Stimulated activated CD4-positive, alpha-beta T cell treated with anti-CD3 and anti-CD28 coated beads, TNF-alpha, amount 100 ng/mL, for 24 hours (primary cell): ENCODE data around the gene SCARB1.

Experiments
- DNase-seq, 3 experiments: peaks; one replicate each; pipeline ENCODE4 v3.0.0-alpha.2; 2020; ENCODE audit warnings: low read depth in 3 of 3

The SCARB1 gene

GRCh38 chr12:124774462-124775167 lies 89.0 kb downstream of the SCARB1 start:
- peak; percentile 60 to 83 (median 71) for DNase-seq

GRCh38 chr12:124774054-124774461 lies 89.6 kb downstream of the SCARB1 start:
- no peak for DNase-seq

GRCh38 chr12:124772289-124773170 lies 91.1 kb downstream of the SCARB1 start:
- DNase-seq, result no peak

DNA sequence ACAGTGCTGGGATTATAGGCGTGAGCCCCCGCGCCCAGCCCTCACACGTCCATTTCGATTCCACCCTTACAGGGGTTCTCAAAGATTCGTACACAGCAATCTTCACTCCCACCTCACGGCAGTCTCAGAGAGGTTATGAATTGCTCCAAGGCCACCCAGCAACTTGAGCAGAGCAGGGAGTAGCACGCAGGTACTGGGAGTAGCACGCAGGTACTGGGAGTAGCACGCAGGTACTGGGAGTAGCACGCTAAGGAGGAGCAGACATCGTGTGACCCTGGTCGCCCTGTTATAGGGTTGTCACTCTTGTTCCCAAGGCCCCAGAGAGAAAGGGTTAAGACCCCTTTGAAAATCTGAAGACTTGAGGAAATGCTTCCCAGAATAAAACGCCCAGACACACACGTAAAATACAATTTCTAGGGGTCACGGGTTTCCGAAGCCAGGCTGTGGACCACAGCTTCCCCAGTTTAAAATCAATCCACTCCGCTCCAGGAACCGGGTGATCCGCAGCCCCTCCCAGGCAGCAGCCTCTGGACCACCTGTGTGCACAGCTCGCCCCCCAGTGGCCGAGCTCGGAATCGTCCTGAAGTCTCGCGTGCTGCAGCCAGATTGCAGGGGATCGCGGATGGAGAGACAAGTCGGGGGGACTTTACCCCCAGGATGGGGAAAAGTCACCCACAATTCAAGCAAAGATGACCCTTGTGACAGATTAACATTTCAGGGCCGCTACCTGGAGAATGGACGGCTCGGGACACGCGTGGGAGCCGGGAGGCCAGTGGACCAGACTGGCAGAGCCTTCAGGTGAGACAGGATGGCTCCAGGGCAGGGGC lies 92.0 kb downstream of the SCARB1 start:
- DNase-seq, result peak; percentile 63 to 81 (median 75)

DNA sequence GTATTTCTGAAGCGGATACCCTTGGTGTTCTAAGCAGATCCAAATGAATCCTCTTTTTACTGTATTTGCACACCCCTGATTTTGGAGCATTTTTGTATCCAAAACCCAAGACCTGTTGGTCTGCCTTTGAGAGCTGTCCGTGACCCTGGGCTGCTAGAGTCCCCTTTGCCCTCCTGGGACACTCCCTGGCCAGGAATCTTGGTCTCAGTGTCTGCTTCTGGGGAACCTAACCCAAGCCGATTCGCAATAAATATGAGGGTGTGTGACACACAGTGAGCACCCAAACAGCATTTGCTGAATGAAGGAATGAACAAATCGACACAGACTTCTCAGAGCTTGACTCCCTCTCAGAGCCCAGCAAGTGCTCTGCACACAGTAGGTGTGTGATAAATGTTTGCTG lies 92.9 kb downstream of the SCARB1 start:
- DNase-seq, result no peak

DNA sequence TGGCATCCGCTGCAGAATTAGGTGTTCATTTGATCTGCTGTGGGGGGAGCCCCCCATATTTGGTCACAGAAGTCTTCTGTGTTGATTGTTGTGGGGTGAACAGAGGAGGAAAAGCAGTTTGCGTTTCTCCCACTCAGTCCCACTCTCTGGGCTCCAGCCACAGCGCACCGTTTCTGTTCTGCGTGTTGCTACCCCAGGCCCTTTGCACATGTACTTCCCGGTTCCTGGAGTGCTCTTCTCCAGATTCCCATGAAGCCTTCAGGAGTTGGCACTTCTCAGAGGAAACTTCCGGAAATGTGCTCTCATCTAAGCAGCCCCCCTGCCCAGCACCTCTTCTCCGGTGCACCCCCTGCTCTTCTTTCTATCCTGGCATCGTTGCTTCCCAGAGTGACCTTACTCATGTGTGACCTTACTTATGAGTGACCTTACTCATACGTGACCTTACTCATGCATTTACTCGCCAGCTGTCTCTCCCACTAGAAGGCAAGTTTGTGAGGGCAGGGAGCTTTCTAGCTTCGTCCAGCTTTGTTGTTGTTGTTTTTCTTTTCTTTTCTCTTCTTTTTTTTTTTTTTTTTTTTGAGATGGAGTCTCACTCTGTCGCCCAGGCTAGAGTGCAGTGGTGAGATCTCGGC lies 93.7 kb downstream of the SCARB1 start:
- no peak for DNase-seq

DNA sequence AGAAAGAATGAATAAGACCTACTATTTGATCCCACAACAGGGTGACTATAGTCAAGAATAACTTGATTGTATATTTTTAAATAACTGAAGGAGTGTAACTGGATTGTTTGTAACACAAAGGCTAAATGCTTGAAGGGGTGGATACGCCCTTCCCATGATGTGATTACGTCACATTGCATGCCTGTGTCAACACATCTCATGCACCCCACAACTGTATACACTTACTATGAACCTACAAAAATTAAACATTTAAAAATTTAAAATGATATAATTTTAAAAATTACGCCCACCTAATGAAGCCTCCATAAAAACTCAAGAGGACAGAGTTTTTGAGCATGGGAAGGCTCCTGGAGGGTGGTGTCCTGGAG lies 94.5 kb downstream of the SCARB1 start:
- DNase-seq, result no peak

DNA sequence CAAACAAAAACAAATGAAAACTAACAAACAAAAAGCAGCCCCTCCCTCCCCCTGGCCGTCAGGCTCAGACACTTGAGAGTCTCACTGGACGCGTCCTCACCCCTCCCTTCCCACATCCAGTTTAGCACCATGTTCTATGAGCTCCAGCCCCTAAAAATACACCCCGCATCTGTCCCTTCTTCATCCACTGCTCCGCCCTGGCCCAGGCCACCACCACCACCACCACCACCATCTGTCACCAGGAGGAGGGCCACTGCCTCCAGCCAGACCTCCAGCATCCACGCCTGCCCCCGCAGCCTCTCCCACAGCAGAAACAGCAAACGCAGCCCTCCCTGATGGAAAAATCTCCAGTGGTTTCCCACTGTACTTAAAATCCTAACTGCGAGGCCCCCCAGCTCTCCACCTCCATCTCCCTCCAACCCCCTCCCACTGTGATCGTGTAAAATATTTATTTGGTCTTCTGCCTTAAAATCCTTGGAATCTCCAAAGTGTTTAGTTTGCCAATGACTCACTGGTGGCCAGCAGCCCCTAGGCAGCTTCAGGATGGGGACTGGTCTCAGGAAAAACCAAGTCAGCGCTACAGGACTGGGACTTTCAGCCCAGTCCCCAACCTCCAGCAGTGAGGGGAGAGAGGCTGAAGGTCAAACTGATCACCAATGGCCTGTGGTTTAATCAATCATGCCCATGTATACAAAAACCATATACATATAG lies 95.1 kb downstream of the SCARB1 start:
- DNase-seq, result no peak

- peak; percentile 70 to 80 (median 78) for DNase-seq
These were observed 96.4 kb downstream of the SCARB1 start for GRCh38 chr12:124767066-124767821.

GRCh38 chr12:124766727-124767065 lies 97.0 kb downstream of the SCARB1 start:
- DNase-seq, result no peak

DNA sequence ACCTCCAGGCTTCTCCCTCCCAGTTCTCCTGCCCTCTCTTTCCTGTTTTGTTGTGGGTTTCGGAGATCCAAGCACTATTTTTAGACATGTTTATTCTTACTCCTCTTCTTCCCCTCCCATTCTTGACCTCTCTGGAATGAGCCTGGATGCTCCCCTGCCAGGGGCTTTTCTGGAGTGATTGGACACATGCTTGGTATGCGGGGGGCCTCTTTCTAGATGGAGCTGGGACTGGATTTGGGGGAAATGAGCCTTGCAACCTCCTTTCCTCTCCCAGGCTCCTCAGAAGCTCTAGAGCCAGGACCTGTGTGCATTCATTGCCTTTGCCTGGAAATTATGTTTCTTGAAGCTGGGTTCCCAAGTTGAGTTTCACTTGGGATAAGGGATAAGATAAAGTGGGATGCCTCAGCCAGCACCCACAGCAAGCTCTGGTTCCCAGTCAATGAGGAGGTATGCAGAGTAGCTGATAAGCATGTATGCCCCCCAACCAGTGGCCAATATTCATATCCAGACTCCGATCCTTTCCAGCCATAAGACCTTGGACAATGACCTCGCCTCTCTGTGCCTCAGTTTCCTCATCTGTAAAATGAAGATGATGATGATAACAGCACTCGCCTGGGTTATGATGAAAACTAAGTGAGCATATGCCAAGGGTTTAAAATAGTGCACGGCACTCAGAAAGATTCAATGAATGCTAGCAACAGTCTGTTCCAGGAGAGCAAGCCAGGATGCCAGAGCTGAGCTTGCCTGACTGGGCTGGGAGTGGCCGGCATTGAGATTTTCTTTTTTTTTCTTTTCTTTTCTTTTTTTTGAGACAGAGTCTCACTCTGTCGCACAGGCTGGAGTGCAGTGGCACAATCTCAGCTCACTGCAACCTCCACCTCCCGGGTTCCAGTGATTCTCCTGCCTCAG lies 97.8 kb downstream of the SCARB1 start:
- DNase-seq, result no peak

DNA sequence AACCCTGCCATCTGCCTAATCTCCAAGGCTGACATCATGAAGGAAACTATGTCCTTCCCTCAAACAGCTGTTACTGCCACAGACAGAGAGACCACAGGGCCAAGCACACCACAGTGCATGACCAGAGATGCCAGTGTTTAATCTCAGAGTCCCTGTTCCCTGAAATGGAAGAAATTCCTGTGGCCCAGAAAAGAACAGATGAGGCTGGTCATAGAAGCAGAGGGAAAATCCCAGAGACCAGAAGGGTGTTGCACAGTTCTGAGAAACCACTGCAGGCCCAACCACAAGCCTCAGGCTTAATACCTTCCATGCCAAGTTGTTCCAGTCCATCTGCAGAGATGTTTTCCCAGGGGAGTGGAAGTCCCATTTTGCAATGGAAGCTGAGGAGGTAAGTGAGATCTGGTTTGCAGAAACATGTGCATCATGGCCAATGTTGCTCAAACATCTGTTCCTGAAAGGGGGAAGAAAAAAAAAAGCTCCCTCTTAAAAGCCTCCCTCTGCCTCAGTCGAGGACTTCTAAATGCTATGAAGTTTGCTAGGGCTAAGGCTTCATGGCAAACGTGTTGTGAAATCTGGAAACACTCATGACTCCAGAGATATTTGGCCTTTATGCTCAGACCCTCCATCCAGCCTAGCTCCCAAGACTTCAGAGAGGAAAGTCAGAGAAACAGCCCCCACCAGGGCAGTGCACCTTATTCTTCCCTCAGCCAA lies 98.6 kb downstream of the SCARB1 start:
- DNase-seq, result no peak

GRCh38 chr12:124764451-124764850 lies 99.2 kb downstream of the SCARB1 start:
- no peak for DNase-seq

GRCh38 chr12:124763594-124763979 lies 100.1 kb downstream of the SCARB1 start:
- DNase-seq, result no peak

GRCh38 chr12:124762791-124763593 lies 100.7 kb downstream of the SCARB1 start:
- peak in 1 of 3 experiments; percentile 28 for DNase-seq

DNA sequence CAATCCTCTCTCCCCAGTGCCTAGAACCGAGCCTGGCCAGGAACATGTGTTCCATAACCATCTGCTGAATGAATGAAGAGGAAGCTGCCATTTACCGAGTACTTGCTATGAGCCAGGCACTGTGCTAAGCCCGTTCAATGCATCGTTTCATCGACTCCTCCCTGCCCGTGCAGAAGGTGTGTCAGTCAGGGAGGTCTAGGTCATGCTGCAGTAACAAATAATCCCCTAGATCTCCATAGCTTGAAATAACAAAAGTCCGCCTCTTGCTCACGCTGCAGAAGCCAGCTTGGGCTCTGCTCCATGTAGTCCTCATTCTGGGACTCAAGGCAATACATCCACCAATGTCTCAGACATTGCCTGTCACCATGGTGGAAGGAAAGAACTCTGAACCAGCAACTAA lies 101.3 kb downstream of the SCARB1 start:
- no peak for DNase-seq

DNA sequence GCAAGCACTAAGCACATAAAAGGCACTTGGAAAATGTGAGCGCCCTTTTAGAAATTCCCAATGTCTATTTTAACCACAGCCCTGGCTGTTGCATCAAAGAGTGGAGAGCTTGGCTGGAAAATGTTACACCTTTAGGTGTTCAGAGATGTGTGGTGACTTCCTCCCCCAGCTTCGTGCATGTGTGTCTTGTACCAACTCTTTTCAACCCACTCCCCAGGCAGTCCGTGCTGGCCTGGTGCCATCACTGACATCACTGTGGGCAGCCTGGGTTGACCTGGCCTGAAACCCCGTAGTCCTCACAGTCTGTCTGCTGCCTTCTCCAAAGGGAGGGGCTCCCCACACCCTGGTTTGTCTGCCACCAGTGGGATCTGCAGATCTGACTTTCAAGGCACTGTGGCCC lies 101.8 kb downstream of the SCARB1 start:
- peak in 1 of 3 experiments; percentile 60 for DNase-seq

- DNase-seq, result no peak
These were observed 102.6 kb downstream of the SCARB1 start for GRCh38 chr12:124761056-124761455.
